NCI-H146 treated with DMSO at 0.1 percent for 48 hours (cell line): ENCODE results near the gene SLC16A12.
A peak's percentile ranks its signal among the peaks of the same experiment; 100 is the strongest.

Experiments
- DNase-seq: peaks from one replicate; lab custom pipeline; 2025; ENCODE audit not compliant: unreplicated experiment; lab: John Stamatoyannopoulos, UW

The SLC16A12 gene

DNA sequence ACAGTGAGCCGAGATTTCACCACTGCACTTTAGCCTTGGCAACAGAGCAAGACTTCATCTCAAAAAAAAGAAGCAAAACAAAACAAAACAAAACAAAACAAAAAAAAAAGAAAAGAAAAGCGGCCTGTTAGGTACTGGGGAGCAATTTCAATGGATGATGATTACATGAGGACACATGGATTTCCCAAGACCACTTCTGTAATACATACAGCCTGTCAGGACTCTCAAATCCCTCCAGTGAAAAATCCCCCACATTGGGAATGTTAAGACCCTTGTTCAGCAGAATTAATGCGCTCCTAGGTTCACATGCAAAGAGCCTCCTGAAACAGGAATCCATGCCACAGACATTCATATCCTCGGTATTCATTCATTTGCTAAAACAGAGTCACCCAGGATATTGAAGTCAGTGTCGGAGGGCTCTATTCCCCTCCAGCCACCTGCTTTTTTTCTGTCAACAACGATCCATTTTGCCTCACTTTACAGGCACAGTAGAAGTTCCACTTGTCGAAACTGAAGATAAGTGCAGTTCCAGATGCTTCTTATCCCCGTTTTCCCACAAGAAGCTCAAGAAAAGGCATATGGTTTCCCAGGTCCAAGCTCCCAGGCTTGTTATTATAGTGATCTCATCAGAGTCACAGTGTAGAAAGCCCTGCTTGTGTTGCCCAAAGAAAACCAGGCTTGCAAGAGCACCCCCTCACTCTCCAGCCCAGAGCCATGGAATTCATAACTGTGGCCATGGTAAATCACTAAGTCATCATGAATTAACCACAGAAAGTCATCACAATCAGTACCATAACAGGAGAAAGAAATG lies 20.2 kb downstream of the SLC16A12 start:
- no peak for DNase-seq

GRCh38 chr10:89513206-89513605 lies 22.2 kb downstream of the SLC16A12 start:
- DNase-seq: no peak

- DNase-seq: no peak
Measured at GRCh38 chr10:89505640-89506275, 29.6 kb downstream of the SLC16A12 start.

DNA sequence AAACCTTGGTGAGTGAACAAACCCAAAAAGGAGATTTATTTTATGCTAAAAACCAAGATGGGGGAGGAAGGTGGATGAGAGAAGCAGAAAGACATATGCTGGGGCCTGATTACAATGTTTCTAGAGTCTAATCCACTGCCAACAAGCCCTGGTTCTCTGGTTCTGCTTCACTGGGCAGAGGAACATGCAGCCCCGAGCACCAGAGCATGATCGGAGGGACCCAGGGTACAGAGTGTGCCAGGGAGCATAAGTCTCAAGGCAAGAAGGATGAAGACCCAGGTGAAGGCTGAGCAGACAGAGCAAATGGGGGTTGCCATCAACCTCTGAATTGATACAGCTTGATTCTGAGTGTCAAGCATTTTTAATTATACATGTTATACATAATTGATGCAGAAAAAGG lies 30.7 kb downstream of the SLC16A12 start:
- no peak for DNase-seq

- DNase-seq: no peak
Measured at GRCh38 chr10:89503652-89504370, 31.6 kb downstream of the SLC16A12 start.

DNA sequence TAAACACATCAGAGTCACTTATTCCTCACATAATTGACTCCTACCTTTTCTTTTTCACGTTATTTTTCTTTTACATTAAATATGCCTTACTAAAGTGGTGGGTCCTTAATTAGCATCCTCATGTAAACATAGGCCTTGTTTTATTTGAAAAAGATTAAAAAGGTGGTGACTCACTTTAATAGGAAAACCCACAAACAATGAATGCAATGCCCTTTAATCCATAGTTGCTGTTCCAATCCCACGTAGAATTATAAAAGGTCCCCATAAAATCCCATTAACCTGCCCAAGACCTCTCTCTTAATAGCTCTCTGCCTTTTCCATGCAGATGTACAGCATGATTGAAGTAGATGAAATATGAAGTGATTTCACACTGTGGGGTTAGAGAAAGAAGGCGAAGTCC lies 32.2 kb downstream of the SLC16A12 start:
- DNase-seq: no peak

GRCh38 chr10:89502549-89502948 lies 32.8 kb downstream of the SLC16A12 start:
- no peak for DNase-seq

DNA sequence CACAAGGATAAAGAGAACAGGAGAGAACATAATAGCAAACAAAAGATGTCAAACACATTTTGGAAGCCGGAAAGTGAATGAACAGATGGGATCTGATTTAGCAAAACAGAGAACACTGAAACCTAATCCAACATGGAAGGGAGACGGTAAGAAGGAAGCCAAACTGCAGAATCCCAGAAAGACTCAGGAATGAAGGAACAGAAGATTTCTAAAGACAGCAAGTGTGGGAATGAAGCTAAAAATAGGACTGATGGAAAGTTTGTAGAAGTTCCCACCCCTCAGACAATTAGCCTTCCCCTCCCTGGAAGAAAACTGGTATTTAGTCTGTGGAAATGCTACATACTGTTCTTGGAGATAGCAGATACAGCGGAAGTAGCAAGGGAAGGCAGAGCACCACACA lies 40.8 kb downstream of the SLC16A12 start:
- DNase-seq: no peak

GRCh38 chr10:89494068-89494467 lies 41.3 kb downstream of the SLC16A12 start:
- DNase-seq: no peak

GRCh38 chr10:89491932-89492331 lies 43.5 kb downstream of the SLC16A12 start:
- DNase-seq: no peak

DNA sequence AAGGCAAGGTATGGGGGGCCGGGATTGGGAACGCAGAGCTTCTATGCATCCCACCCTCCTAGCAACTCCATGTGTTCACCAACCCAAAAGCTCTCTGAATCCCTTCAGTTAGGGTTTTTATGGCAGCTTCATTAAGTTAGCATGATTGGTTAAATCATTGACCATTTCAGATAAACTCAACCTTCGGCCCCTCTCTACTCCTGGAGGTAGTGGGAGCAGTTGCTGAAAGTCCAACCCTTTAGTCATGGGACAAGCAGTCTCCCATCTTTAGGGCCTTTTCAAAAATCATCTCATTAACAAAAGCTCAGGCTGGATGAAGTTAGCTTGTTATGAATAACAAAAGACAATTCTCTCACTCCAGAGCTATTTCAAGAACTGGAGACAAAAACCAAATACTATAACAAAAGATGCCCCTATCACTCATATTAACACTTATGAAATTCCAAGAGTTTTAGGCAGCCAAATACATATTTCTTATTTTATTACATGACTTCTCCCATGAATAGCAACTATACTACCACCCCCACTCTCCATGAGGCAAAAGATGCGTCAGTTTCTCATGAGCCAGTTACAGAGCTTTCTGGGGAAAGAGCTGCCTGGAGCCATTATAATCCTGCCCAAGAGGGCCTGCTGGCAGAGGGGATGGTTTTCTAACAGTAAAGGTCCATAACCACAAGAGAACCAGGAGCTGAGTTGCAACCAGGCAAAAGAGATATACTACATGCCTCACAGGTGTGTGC lies 44.6 kb downstream of the SLC16A12 start:
- DNase-seq: no peak

DNA sequence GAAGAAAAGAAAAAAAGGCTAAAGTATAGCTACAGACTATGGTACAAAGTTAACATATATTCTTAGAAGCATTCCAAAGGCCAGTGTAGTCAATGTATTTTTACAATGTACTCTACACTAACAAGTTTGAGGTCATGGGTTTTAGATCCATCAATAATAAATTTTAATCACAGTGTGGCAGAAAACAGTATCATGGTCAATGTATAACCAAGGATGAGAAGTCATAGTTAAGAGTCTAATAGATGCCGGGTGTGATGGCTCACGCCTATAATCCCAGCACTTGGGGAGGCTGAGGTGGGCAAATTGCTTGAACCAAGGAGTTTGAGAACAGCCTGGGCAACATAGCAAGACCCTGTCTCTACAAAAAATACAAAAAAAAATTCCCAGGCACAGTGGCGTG lies 53.1 kb downstream of the SLC16A12 start:
- DNase-seq: no peak

- no peak for DNase-seq
Measured at GRCh38 chr10:89481662-89482061, 53.7 kb downstream of the SLC16A12 start.

DNA sequence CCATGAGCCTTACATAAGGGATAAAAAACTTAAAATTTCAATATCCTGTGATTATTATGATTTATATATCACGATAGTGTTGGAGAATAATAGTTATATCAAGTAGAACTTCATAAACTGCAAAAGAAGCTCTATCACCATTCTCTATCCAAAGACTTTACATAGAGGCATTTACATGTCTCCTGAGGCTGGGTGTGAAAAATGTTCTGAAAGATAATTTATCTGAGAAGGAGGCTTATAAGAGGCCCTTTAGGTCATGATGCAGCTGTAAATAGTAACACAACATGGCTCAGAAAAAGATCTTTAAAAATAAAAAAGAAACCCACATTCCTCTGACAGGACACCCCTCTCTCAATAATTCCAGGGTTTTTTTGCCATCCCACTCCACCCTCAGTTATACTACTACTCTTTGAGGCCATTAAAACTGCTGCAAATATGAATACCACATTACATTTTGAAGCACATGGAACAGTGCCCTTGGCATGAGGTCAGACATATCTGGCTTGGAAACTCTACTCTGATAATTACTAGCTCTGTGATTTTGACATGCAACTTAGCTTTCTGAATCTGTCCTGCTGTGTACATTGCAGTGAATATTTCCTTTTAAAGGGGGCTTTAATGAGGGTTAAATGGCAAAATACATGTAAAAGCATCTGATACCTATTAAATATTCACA lies 55.5 kb downstream of the SLC16A12 start:
- DNase-seq: no peak

- DNase-seq: no peak
Measured at GRCh38 chr10:89478739-89479654, 56.4 kb downstream of the SLC16A12 start.

GRCh38 chr10:89478085-89478738 lies 57.2 kb downstream of the SLC16A12 start:
- DNase-seq: no peak

DNA sequence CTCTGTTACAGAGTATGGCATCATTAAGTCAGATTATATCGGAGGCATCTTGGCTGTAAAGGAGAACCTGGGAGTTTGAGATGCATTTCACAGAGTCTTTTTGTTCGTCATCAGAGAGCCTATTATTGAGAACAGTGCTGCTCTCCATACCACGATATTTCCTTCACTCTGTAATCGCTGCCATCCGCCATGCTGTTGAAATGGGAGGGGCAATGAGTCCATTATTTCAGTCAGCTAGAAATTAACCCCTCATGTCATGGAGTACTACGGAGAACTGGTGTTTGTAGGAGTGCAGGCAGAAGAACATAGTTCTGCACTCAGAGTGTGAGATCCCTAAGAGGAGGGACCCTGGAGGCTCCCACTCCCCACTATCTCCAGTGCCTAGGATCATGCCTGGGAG lies 59.2 kb downstream of the SLC16A12 start:
- peak; percentile 40 for DNase-seq

DNA sequence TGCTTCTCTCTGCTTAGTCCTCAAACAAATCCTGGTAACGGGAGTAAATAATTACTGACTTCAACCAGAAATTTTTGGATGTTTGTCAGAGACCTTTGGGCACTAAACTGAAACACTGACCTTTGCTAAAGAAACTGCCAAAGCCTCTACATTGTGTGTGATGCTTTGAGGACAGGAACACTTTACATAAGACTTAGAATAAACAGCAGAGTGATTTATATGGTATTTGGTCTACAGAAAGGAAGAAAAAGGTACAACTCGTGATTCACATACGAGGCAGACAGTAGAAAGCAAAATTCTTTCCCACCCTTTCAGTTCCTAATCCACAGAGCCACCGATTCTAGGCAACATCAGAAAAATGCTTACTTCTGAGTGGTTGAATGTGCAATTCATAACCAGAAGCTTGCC lies 59.8 kb downstream of the SLC16A12 start:
- DNase-seq: no peak

DNA sequence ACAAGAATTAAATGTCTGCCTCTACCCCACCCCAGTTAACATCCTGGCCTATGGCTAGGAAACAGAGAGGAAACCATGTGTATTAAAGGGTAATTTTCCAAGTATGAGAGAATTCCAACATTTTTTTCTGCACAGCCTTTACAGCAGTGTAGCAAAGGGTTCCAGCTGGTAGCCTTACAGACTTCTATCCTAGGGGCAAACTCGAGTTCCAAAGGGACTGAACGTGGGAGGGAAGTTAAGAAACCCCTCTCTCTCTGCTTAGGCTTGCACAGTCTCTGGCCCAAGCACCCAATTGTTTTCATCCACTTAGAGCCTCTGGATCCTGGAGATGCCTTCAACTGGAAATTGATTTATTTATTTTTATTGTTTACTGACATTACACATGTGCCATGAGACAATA lies 60.3 kb downstream of the SLC16A12 start:
- no peak for DNase-seq
